SU-DHL-6 (cell line): ENCODE data around the gene SUV39H2.

Source experiments
- CTCF ChIP-seq: fragments of 200-600 bp; sonication (generic); IDR thresholded peaks from one replicate; pipeline ENCODE4 v1.5.1; 2017; ENCODE audit warnings: antibody characterized with exemption, mild to moderate bottlenecking, low read length, moderate library complexity; ENCODE audit not compliant: insufficient read depth, poor library complexity, severe bottlenecking
- EZH2phosphoT487 ChIP-seq: fragments of 200-600 bp; sonication (generic), shearing (Covaris generic); conservative IDR thresholded peaks from 2 replicates; pipeline ENCODE4 v1.6.1; 2018; ENCODE audit warnings: mild to moderate bottlenecking, antibody characterized with exemption, low read length, moderate library complexity, mixed read lengths

- TF ChIP-seq CTCF (no peak), EZH2phosphoT487 (no peak)
Observed at GRCh38 chr10:14918964-14919363, 40.3 kb downstream of the SUV39H2 start.
